Immature natural killer cell (primary cell): ENCODE measurements around the gene ADCY1. TPM values are rescaled to one million over a fixed set of nuclear protein-coding genes. Genes with fewer than 3 reads are reported as not detected.

Source experiments
- DNase-seq, 3 donors: peaks; one replicate each; pipeline ENCODE4 v3.0.0; 2022; ENCODE audit warnings: mixed read lengths in 1 of 3
- H3K27ac Mint-ChIP-seq, 6 donors: one replicate each; pipeline ENCODE4 v1.8.0; 2020; ENCODE audit warnings: mixed read lengths in 6 of 6, mild to moderate bottlenecking in 5 of 6, inconsistent platforms in 4 of 6, moderate library complexity in 3 of 6
- H3K27me3 Mint-ChIP-seq, 3 donors: one replicate each; pipeline ENCODE4 v1.8.0; 2020 to 2021; ENCODE audit warnings: low read depth in 3 of 3, mild to moderate bottlenecking in 3 of 3, mixed read lengths in 3 of 3, moderate library complexity in 3 of 3, inconsistent platforms in 1 of 3
- H3K36me3 Mint-ChIP-seq, 3 donors: one replicate each; pipeline ENCODE4 v1.8.0; 2020; ENCODE audit warnings: mixed read lengths in 3 of 3, inconsistent platforms in 2 of 3, mild to moderate bottlenecking in 2 of 3
- H3K4me1 Mint-ChIP-seq, 2 donors: one replicate each; pipeline ENCODE4 v1.8.0; 2020; ENCODE audit warnings: inconsistent platforms in 2 of 2, mild to moderate bottlenecking in 2 of 2, mixed read lengths in 2 of 2, moderate library complexity in 1 of 2
- H3K4me3 Mint-ChIP-seq, 5 donors: one replicate each; pipeline ENCODE4 v1.8.0; 2020; ENCODE audit warnings: mild to moderate bottlenecking in 5 of 5, mixed read lengths in 5 of 5, inconsistent platforms in 3 of 5, moderate library complexity in 3 of 5
- H3K9me3 Mint-ChIP-seq, 6 donors: one replicate each; pipeline ENCODE4 v1.8.0; 2020; ENCODE audit warnings: mild to moderate bottlenecking in 6 of 6, mixed read lengths in 6 of 6, inconsistent platforms in 4 of 6, moderate library complexity in 3 of 6
- polyA plus RNA-seq, 3 donors: library from polyadenylated mRNA; unstranded; fragments of 300-500 nt; fragmentation: Illumina TruSeq; gene quantifications; one replicate each; pipeline ENCODE4 v1.2.3, GENCODE V29; 2021

Gene ADCY1
- polyA plus RNA-seq, 3 donors from 2014 or later, result not detected

GRCh38 chr7:45568536-45569289 is 5.5 kb upstream of the ADCY1 start:
- no peak overlapping the region for H3K27ac Mint-ChIP-seq
- H3K4me3 Mint-ChIP-seq, result no peak overlapping the region
- no peaks in the 10 kb centered on the region for H3K4me1 Mint-ChIP-seq
- H3K27me3 Mint-ChIP-seq, result peaks cover 8 to 23% (median 14%) of the 10 kb centered on the region in 3 donors
- H3K9me3 Mint-ChIP-seq, result no peaks in the 10 kb centered on the region
- no peaks in the 10 kb centered on the region for H3K36me3 Mint-ChIP-seq
- no peak for DNase-seq

- no peak overlapping the region for H3K27ac Mint-ChIP-seq
- H3K27me3 Mint-ChIP-seq, result peaks cover 8 to 23% (median 14%) of the 10 kb centered on the region in 3 donors
- no peaks in the 10 kb centered on the region for H3K36me3 Mint-ChIP-seq
- DNase-seq, result no peak
- no peak overlapping the region for H3K4me3 Mint-ChIP-seq
- no peaks in the 10 kb centered on the region for H3K4me1 Mint-ChIP-seq
- H3K9me3 Mint-ChIP-seq, result no peaks in the 10 kb centered on the region
Measured at GRCh38 chr7:45569290-45569685, 4.9 kb upstream of the ADCY1 start.

- peaks cover 10 to 20% (median 14%) of the 10 kb centered on the region in 3 donors for H3K27me3 Mint-ChIP-seq
- H3K36me3 Mint-ChIP-seq, result no peaks in the 10 kb centered on the region
- H3K27ac Mint-ChIP-seq, result no peak overlapping the region
- no peaks in the 10 kb centered on the region for H3K9me3 Mint-ChIP-seq
- no peak overlapping the region for H3K4me3 Mint-ChIP-seq
- no peak for DNase-seq
- H3K4me1 Mint-ChIP-seq, result no peaks in the 10 kb centered on the region
Measured at GRCh38 chr7:45570797-45571196, 3.4 kb upstream of the ADCY1 start.

- no peak for DNase-seq
- H3K27me3 Mint-ChIP-seq, result peaks cover 13 to 29% (median 14%) of the 10 kb centered on the region in 3 donors
- H3K27ac Mint-ChIP-seq, result no peak overlapping the region
- no peaks in the 10 kb centered on the region for H3K36me3 Mint-ChIP-seq
- no peaks in the 10 kb centered on the region for H3K9me3 Mint-ChIP-seq
- peak overlapping the region in 3 of 5 donors; percentile 16 to 51 (median 50) for H3K4me3 Mint-ChIP-seq
- H3K4me1 Mint-ChIP-seq, result no peaks in the 10 kb centered on the region
Measured at GRCh38 chr7:45573204-45573603, 964 bp upstream of the ADCY1 start.

- Mint-ChIP-seq H3K4me3 (no peak overlapping the region), H3K4me1 (no peaks in the 10 kb centered on the region), H3K27ac (no peak overlapping the region), H3K27me3 (peaks cover 13 to 29% (median 14%) of the 10 kb centered on the region in 3 donors), H3K36me3 (no peaks in the 10 kb centered on the region), H3K9me3 (no peaks in the 10 kb centered on the region)
- DNase-seq, result no peak
Measured at GRCh38 chr7:45574416-45574668, 174 bp downstream of the ADCY1 start.

- Mint-ChIP-seq H3K27me3 (peaks cover 12 to 29% (median 13%) of the 10 kb centered on the region in 3 donors), H3K4me1 (no peaks in the 10 kb centered on the region), H3K9me3 (no peaks in the 10 kb centered on the region), H3K27ac (no peak overlapping the region), H3K36me3 (no peaks in the 10 kb centered on the region), H3K4me3 (no peak overlapping the region)
- no peak for DNase-seq
Measured at GRCh38 chr7:45574669-45575500, 717 bp downstream of the ADCY1 start.

GRCh38 chr7:45575501-45576248 is 1.5 kb downstream of the ADCY1 start:
- no peaks in the 10 kb centered on the region for H3K4me1 Mint-ChIP-seq

GRCh38 chr7:45576249-45576929 is 2.2 kb downstream of the ADCY1 start:
- H3K4me3 Mint-ChIP-seq, result peak overlapping the region in 1 of 5 donors; percentile 30
- DNase-seq, result no peak
- peaks cover 10 to 21% (median 13%) of the 10 kb centered on the region in 3 donors for H3K27me3 Mint-ChIP-seq

More at GRCh38 chr7:45575501-45576248, 1.5 kb downstream of the ADCY1 start:
- Mint-ChIP-seq H3K4me3 (peak overlapping the region in 1 of 5 donors; percentile 30), H3K36me3 (no peaks in the 10 kb centered on the region), H3K9me3 (no peaks in the 10 kb centered on the region), H3K27ac (no peak overlapping the region), H3K27me3 (peaks cover 12 to 22% (median 13%) of the 10 kb centered on the region in 3 donors)
- DNase-seq, result no peak

GRCh38 chr7:45578022-45578421 is 3.9 kb downstream of the ADCY1 start:
- no peaks in the 10 kb centered on the region for H3K4me1 Mint-ChIP-seq
- H3K4me3 Mint-ChIP-seq, result no peak overlapping the region
- H3K27me3 Mint-ChIP-seq, result peaks cover 9 to 14% (median 10%) of the 10 kb centered on the region in 3 donors
- no peak for DNase-seq
- no peaks in the 10 kb centered on the region for H3K36me3 Mint-ChIP-seq
- peaks cover 0 to 2% (median 0%) of the 10 kb centered on the region in 6 donors for H3K9me3 Mint-ChIP-seq
- H3K27ac Mint-ChIP-seq, result no peak overlapping the region

More at GRCh38 chr7:45576249-45576929, 2.2 kb downstream of the ADCY1 start:
- H3K9me3 Mint-ChIP-seq, result no peaks in the 10 kb centered on the region
- H3K36me3 Mint-ChIP-seq, result no peaks in the 10 kb centered on the region
- H3K4me1 Mint-ChIP-seq, result no peaks in the 10 kb centered on the region
- no peak overlapping the region for H3K27ac Mint-ChIP-seq

GRCh38 chr7:45578467-45578866 is 4.3 kb downstream of the ADCY1 start:
- no peak overlapping the region for H3K4me3 Mint-ChIP-seq
- no peaks in the 10 kb centered on the region for H3K4me1 Mint-ChIP-seq
- H3K36me3 Mint-ChIP-seq, result no peaks in the 10 kb centered on the region
- H3K27me3 Mint-ChIP-seq, result peaks cover 6 to 9% (median 6%) of the 10 kb centered on the region in 3 donors
- H3K27ac Mint-ChIP-seq, result no peak overlapping the region
- peaks cover 0 to 2% (median 0%) of the 10 kb centered on the region in 6 donors for H3K9me3 Mint-ChIP-seq
- DNase-seq, result no peak

GRCh38 chr7:45579391-45579801 is 5.2 kb downstream of the ADCY1 start:
- Mint-ChIP-seq H3K9me3 (peaks cover 0 to 2% (median 0%) of the 10 kb centered on the region in 6 donors), H3K4me1 (no peaks in the 10 kb centered on the region), H3K36me3 (no peaks in the 10 kb centered on the region), H3K4me3 (no peak overlapping the region), H3K27me3 (peaks cover 3 to 13% (median 6%) of the 10 kb centered on the region in 3 donors), H3K27ac (no peak overlapping the region)
- no peak for DNase-seq

GRCh38 chr7:45580053-45580872 is 6.1 kb downstream of the ADCY1 start:
- Mint-ChIP-seq H3K4me1 (no peaks in the 10 kb centered on the region), H3K27ac (no peak overlapping the region), H3K9me3 (peaks cover 0 to 2% (median 0%) of the 10 kb centered on the region in 6 donors), H3K36me3 (no peaks in the 10 kb centered on the region), H3K27me3 (peaks cover 3 to 13% (median 4%) of the 10 kb centered on the region in 3 donors), H3K4me3 (no peak overlapping the region)
- DNase-seq, result no peak
